Astrocyte of the cerebellum (primary cell): ENCODE results near the gene ABHD1.

ENCODE experiments used
- DNase-seq: peaks from one replicate; pipeline ENCODE4 v3.0.0-alpha.2; 2011; ENCODE audit warnings: low read depth
- H3K4me3 ChIP-seq: 2 replicates; pipeline ENCODE4 v1.5.1; 2011; ENCODE audit warnings: mild to moderate bottlenecking, low read depth, low read length, moderate library complexity
- in situ Hi-C: cut with HindIII; loops from 2 replicates; pipeline ENCODE4 v1.10.0; 2017; ENCODE audit warnings: low sequenced_read_pairs
- TF ChIP-seq, protein P1 (sequence below): IDR thresholded peaks from 2 replicates; pipeline ENCODE4 v1.5.1; 2012; ENCODE audit warnings: low read length, low read depth, moderate library complexity, mild to moderate bottlenecking; ENCODE audit errors: missing control alignments

Gene ABHD1

GRCh38 chr2:27133905-27134780, 10.5 kb downstream of the ABHD1 start, which contains the start of gene PREB:
Gene PREB (minus strand): TSS chr2:27134636. CDS start chr2:27134421, 215 bp downstream.
- in situ Hi-C loops = no loop called here
- TF ChIP-seq, protein P1, sequence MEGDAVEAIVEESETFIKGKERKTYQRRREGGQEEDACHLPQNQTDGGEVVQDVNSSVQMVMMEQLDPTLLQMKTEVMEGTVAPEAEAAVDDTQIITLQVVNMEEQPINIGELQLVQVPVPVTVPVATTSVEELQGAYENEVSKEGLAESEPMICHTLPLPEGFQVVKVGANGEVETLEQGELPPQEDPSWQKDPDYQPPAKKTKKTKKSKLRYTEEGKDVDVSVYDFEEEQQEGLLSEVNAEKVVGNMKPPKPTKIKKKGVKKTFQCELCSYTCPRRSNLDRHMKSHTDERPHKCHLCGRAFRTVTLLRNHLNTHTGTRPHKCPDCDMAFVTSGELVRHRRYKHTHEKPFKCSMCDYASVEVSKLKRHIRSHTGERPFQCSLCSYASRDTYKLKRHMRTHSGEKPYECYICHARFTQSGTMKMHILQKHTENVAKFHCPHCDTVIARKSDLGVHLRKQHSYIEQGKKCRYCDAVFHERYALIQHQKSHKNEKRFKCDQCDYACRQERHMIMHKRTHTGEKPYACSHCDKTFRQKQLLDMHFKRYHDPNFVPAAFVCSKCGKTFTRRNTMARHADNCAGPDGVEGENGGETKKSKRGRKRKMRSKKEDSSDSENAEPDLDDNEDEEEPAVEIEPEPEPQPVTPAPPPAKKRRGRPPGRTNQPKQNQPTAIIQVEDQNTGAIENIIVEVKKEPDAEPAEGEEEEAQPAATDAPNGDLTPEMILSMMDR = peak; percentile 62
- DNase-seq = peak; percentile 85
- peak within 1 kb of the TSS; percentile 92 for H3K4me3 ChIP-seq

GRCh38 chr2:27134781-27135477, 11.3 kb downstream of the ABHD1 start:
- no peak for DNase-seq
- H3K4me3 ChIP-seq = peak overlapping the region; percentile 92
- in situ Hi-C loops = no loop called here
- TF ChIP-seq, protein P1 = no peak

DNA sequence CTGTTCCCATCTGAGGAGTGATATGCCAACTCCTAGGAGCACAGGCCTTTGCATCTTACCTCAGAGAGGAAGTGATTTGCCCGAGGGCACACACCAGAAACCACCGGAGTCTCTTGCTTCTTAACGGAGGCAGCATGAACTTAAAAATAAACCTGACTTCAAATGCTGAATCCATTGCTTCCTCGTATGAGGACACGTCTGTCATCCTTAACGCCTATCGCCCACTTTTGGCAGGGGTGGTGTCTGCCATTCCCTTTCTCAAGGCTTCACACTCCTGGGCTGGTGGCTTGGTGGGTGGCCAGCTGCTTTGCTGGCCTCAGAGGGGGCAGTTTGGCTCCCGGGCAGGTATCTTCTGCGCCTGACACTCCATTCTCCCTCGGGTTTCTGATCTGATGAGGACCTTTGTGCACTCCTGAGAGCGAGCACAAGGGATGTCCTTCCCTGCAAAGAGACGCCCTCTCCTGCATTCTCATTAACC, 11.9 kb downstream of the ABHD1 start:
- in situ Hi-C loops = no loop called here
- H3K4me3 ChIP-seq = no peak overlapping the region
- TF ChIP-seq, protein P1 = no peak
- no peak for DNase-seq

DNA sequence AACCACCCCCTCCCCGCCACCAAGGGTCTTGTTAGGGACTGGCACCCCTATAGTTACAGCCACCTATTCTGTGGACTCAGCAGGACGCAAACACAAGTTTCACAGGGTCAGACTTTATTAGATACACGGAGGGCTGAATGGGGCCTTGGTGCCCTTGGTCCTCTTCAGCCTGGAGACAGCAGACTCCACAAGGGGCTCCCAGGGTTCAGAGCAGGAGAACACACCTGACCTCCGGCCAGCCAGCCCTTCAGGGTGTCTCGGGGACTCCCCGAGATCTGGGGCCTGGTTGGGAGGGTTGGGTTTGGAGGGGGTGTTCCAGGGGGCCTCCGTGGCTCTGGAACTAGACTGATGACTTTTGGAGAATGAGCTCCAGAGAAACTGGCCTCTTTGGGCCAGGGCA, 13.1 kb downstream of the ABHD1 start:
- in situ Hi-C loops = no loop called here
- TF ChIP-seq, protein P1 = no peak
- DNase-seq = no peak
- no peak overlapping the region for H3K4me3 ChIP-seq

DNA sequence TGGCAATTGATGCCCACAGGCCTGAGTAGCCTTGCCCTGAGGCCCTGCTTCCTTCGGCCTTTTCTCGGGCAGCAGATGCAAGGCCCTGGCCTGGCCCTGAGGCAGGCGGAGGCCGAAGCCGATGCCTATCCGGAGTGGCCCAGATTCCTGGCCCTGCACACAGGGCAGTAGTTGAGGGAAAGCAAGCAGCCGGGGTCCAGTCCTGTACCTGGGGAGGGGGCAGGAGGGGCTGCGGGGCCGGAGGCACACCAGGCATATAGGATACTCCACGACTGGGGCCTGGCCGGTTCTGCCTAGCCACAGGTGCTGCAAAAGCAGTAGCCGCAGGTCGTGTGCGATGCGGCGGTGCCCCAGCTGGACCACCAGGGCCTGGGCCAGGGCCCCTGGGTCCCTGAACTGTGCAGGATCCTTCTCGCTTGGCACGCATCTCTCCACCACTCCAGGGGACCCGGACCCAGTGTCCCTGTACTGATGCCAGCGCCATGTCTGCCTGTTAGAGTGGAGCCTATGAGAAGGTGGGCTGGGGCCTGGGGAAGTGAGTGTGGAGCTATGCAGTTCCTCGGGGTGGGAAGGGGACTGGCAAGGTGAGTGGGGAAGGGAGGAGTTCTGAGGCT, 13.8 kb downstream of the ABHD1 start:
- in situ Hi-C loops = no loop called here
- no peak overlapping the region for H3K4me3 ChIP-seq
- no peak for DNase-seq
- TF ChIP-seq, protein P1 = no peak

GRCh38 chr2:27138111-27138510, 14.5 kb downstream of the ABHD1 start:
- TF ChIP-seq, protein P1 = no peak
- no peak for DNase-seq
- in situ Hi-C loops = no loop called here
- H3K4me3 ChIP-seq = no peak overlapping the region
